Measurements from ENCODE around the gene NAA60. TPM values are rescaled to one million over a fixed set of nuclear protein-coding genes. Genes with fewer than 3 reads are reported as not detected.

Gene NAA60
- total and polyA plus RNA-seq, 2 of the 13 experiments (the other 11 are each of a cell fraction or from before 2014, with no cell fraction given), result 14.7 to 32.0 TPM

GRCh38 chr16:3400779-3401688, 42.4 kb upstream of the NAA60 start, which contains the start of the genes ZNF174 and ZSCAN32 (continued):
- TF ChIP-seq MAX (IDR thresholded peaks at IDR 0.05) (peak; percentile 82), MBD4 (IDR thresholded peaks at IDR 0.05; ENCODE audit: borderline replicate concordance, low read length) (no peak), ZNF205 (CRISPR knock-in tag; IDR thresholded peaks at IDR 0.05) (peak; percentile 61; the same call in 1 of the 2 replicates), ZNF556 (CRISPR knock-in tag; IDR thresholded peaks at IDR 0.05; ENCODE audit: borderline replicate concordance) (no peak), SMYD3 (CRISPR knock-in tag; IDR thresholded peaks at IDR 0.05) (peak; percentile 30; the same call in 1 of the 2 replicates), ARHGAP35 (CRISPR knock-in tag; IDR thresholded peaks at IDR 0.05; ENCODE audit: borderline replicate concordance) (no peak), ZBTB39 (CRISPR knock-in tag; IDR thresholded peaks at IDR 0.05) (peak; percentile 72; the same call in 1 of the 2 replicates), CREB1 (IDR thresholded peaks at IDR 0.05) (peak; percentile 84), CREB1 (CRISPR knock-in tag; IDR thresholded peaks at IDR 0.05) (peak; percentile 84), HINFP (CRISPR knock-in tag; IDR thresholded peaks at IDR 0.05; ENCODE audit: low read depth) (no peak), ZNF136 (CRISPR knock-in tag; IDR thresholded peaks at IDR 0.05; ENCODE audit: low read depth) (no peak), ZNF639 (CRISPR knock-in tag; conservative IDR thresholded peaks at IDR 0.05) (peak; percentile 94), ZIK1 (CRISPR knock-in tag; IDR thresholded peaks at IDR 0.05; ENCODE audit: borderline replicate concordance, low read depth) (no peak), ZNF589 (CRISPR knock-in tag; conservative IDR thresholded peaks at IDR 0.05) (no peak; the same call in none of the 2 replicates), ZNF597 (CRISPR knock-in tag; IDR thresholded peaks at IDR 0.05) (no peak), KMT2A (CRISPR knock-in tag; IDR thresholded peaks at IDR 0.05) (peak; percentile 95), MLXIP (CRISPR knock-in tag; IDR thresholded peaks at IDR 0.05; ENCODE audit: borderline replicate concordance) (no peak), NR2C2 (CRISPR knock-in tag; IDR thresholded peaks at IDR 0.05; ENCODE audit: borderline replicate concordance) (peak; percentile 74)
